Stimulated activated CD4-positive, alpha-beta T cell treated with anti-CD3 and anti-CD28 coated beads, Interleukin-12 subunit alpha, Interleukin-12 subunit beta, amount 100 ng/mL, for 48 hours (primary cell): ENCODE data around the gene ACSL1.

ENCODE experiments used
- DNase-seq, 3 donors: peaks; one replicate each; pipeline ENCODE4 v3.0.0-alpha.2; 2020; ENCODE audit warnings: low read depth in 2 of 3, low spot score in 1 of 3

The ACSL1 gene

GRCh38 chr4:184728858-184729257 is 96.9 kb downstream of the ACSL1 start:
- no peak for DNase-seq

GRCh38 chr4:184727430-184727829 is 98.3 kb downstream of the ACSL1 start:
- DNase-seq: no peak

GRCh38 chr4:184722798-184723197 is 103.0 kb downstream of the ACSL1 start:
- no peak for DNase-seq

GRCh38 chr4:184721254-184721653 is 104.5 kb downstream of the ACSL1 start:
- DNase-seq: no peak

GRCh38 chr4:184719407-184719806 is 106.4 kb downstream of the ACSL1 start:
- DNase-seq: no peak

- DNase-seq: no peak
These were observed 110.2 kb downstream of the ACSL1 start for GRCh38 chr4:184715526-184715925.

GRCh38 chr4:184713887-184714286 is 111.9 kb downstream of the ACSL1 start:
- no peak for DNase-seq

- no peak for DNase-seq
These were observed 113.4 kb downstream of the ACSL1 start for GRCh38 chr4:184712322-184712721.

- no peak for DNase-seq
These were observed 119.3 kb downstream of the ACSL1 start for GRCh38 chr4:184706453-184706852.

GRCh38 chr4:184705692-184706091 is 120.1 kb downstream of the ACSL1 start:
- DNase-seq: no peak
